HEK293 (cell line): Measurements from ENCODE around the gene ABT1.

ENCODE experiments used
- KLF10 ChIP-seq: fragments of 450-650 bp; IDR thresholded peaks from 2 replicates; pipeline ENCODE4 v1.5.1; 2018; ENCODE audit warnings: missing biosample characterization, mild to moderate bottlenecking, missing genetic modification characterization
- MEIS1 ChIP-seq: sonication (generic); formaldehyde crosslinking; IDR thresholded peaks from 2 replicates; pipeline ENCODE4 v1.8.1; 2022; ENCODE audit warnings: missing genetic modification reagents, mild to moderate bottlenecking, borderline replicate concordance
- ZNF133 ChIP-seq: fragments of 450-650 bp; formaldehyde crosslinking; IDR thresholded peaks from 2 replicates; pipeline ENCODE4 v1.5.1; 2016; ENCODE audit warnings: missing biosample characterization, missing genetic modification characterization
- ZNF280D ChIP-seq: fragments of 450-650 bp; formaldehyde crosslinking; IDR thresholded peaks from 2 replicates; pipeline ENCODE4 v1.5.1; 2016; ENCODE audit warnings: missing biosample characterization, missing genetic modification characterization
- ZNF416 ChIP-seq: fragments of 450-650 bp; formaldehyde crosslinking; IDR thresholded peaks from 2 replicates; pipeline ENCODE4 v1.5.1; 2016; ENCODE audit warnings: missing biosample characterization, missing genetic modification characterization
- ZNF558 ChIP-seq: fragments of 450-650 bp; formaldehyde crosslinking; IDR thresholded peaks from 2 replicates; pipeline ENCODE4 v1.5.1; 2016; ENCODE audit warnings: missing biosample characterization, missing genetic modification characterization
- TF ChIP-seq, protein P1 (sequence below): fragments of 450-650 bp; formaldehyde crosslinking; IDR thresholded peaks from 2 replicates; pipeline ENCODE4 v1.5.1; 2016; ENCODE audit warnings: missing biosample characterization, missing genetic modification characterization
- TF ChIP-seq, protein P2 (sequence below): fragments of 450-650 bp; formaldehyde crosslinking; IDR thresholded peaks from 2 replicates; pipeline ENCODE4 v1.5.1; 2016; ENCODE audit warnings: missing biosample characterization, missing genetic modification characterization

GRCh38 chr6:26596579-26597388 is at the start of gene ABT1:
- TF ChIP-seq, protein P1, sequence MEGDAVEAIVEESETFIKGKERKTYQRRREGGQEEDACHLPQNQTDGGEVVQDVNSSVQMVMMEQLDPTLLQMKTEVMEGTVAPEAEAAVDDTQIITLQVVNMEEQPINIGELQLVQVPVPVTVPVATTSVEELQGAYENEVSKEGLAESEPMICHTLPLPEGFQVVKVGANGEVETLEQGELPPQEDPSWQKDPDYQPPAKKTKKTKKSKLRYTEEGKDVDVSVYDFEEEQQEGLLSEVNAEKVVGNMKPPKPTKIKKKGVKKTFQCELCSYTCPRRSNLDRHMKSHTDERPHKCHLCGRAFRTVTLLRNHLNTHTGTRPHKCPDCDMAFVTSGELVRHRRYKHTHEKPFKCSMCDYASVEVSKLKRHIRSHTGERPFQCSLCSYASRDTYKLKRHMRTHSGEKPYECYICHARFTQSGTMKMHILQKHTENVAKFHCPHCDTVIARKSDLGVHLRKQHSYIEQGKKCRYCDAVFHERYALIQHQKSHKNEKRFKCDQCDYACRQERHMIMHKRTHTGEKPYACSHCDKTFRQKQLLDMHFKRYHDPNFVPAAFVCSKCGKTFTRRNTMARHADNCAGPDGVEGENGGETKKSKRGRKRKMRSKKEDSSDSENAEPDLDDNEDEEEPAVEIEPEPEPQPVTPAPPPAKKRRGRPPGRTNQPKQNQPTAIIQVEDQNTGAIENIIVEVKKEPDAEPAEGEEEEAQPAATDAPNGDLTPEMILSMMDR (tag by site-specific recombination): no peak
- TF ChIP-seq KLF10 (no peak), ZNF416 (tag by site-specific recombination) (no peak), ZNF558 (tag by site-specific recombination) (no peak; the same call in 1 of the 2 replicates), MEIS1 (CRISPR knock-in tag) (no peak), ZNF280D (tag by site-specific recombination) (no peak), ZNF133 (tag by site-specific recombination) (no peak)
- TF ChIP-seq, protein P2, sequence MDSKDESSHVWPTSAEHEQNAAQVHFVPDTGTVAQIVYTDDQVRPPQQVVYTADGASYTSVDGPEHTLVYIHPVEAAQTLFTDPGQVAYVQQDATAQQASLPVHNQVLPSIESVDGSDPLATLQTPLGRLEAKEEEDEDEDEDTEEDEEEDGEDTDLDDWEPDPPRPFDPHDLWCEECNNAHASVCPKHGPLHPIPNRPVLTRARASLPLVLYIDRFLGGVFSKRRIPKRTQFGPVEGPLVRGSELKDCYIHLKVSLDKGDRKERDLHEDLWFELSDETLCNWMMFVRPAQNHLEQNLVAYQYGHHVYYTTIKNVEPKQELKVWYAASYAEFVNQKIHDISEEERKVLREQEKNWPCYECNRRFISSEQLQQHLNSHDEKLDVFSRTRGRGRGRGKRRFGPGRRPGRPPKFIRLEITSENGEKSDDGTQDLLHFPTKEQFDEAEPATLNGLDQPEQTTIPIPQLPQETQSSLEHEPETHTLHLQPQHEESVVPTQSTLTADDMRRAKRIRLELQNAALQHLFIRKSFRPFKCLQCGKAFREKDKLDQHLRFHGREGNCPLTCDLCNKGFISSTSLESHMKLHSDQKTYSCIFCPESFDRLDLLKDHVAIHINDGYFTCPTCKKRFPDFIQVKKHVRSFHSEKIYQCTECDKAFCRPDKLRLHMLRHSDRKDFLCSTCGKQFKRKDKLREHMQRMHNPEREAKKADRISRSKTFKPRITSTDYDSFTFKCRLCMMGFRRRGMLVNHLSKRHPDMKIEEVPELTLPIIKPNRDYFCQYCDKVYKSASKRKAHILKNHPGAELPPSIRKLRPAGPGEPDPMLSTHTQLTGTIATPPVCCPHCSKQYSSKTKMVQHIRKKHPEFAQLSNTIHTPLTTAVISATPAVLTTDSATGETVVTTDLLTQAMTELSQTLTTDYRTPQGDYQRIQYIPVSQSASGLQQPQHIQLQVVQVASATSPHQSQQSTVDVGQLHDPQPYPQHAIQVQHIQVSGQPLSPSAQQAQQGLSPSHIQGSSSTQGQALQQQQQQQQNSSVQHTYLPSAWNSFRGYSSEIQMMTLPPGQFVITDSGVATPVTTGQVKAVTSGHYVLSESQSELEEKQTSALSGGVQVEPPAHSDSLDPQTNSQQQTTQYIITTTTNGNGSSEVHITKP (tag by site-specific recombination): peak; percentile 88
